HEK293 (cell line): ENCODE data around the gene GPR180.

Experiments used
- CTCF ChIA-PET: fragments of 350-600 bp; formaldehyde crosslinking; extraction: SDS; loops from one replicate; lab custom pipeline; 2021; ENCODE audit warnings: antibody characterized with exemption; lab: Yijun Ruan, JAX
- POLR2A ChIA-PET: fragments of 300-600 bp; formaldehyde crosslinking; extraction: SDS; loops from one replicate; lab custom pipeline; 2020; ENCODE audit warnings: antibody characterized with exemption, inconsistent platforms; lab: Yijun Ruan, JAX
- H3K27ac ChIP-seq: fragments of 200-500 bp; sonication (Bioruptor generic); 2 replicates; pipeline ENCODE4 v1.5.1; 2014; ENCODE audit warnings: low read depth, low read length, control low read depth, inconsistent platforms; ENCODE audit errors: extremely low read depth
- H3K36me3 ChIP-seq, 2 experiments: fragments of 200-500 bp in 1 of 2; sonication (Bioruptor generic) in 1 of 2; 1 replicate in 1 of 2; 2 replicates in 1 of 2; pipeline ENCODE4 v1.5.1; 2014 to 2017; ENCODE audit warnings: inconsistent platforms in 2 of 2, low read length in 2 of 2; ENCODE audit not compliant: control insufficient read depth in 2 of 2, insufficient read depth in 1 of 2
- H3K4me1 ChIP-seq: fragments of 200-500 bp; sonication (Bioruptor generic); 2 replicates; pipeline ENCODE4 v1.5.1; 2014; ENCODE audit warnings: mild to moderate bottlenecking, low read length, inconsistent platforms; ENCODE audit not compliant: control insufficient read depth, insufficient read depth
- H3K4me3 ChIP-seq: 2 replicates; pipeline ENCODE4 v1.5.1; 2011; ENCODE audit warnings: low read depth, mild to moderate bottlenecking, control low read depth, low read length, moderate library complexity
- H3K9me3 ChIP-seq: fragments of 200-500 bp; sonication (Bioruptor generic); 2 replicates; pipeline ENCODE4 v1.5.1; 2014; ENCODE audit warnings: low read depth, low read length, inconsistent platforms; ENCODE audit not compliant: control insufficient read depth, insufficient read depth
- EGR2 ChIP-seq: fragments of 450-650 bp; formaldehyde crosslinking; IDR thresholded peaks from 2 replicates; pipeline ENCODE4 v1.5.1; 2016; ENCODE audit warnings: low read depth, missing biosample characterization, missing genetic modification characterization
- GFI1B ChIP-seq: fragments of 450-650 bp; formaldehyde crosslinking; IDR thresholded peaks from 2 replicates; pipeline ENCODE4 v1.5.1; 2016; ENCODE audit warnings: missing biosample characterization, missing genetic modification characterization
- GLI2 ChIP-seq: fragments of 450-650 bp; formaldehyde crosslinking; IDR thresholded peaks from 2 replicates; pipeline ENCODE4; 2017; ENCODE audit warnings: missing biosample characterization, missing genetic modification characterization, low read depth, borderline replicate concordance
- GLI4 ChIP-seq: fragments of 450-650 bp; formaldehyde crosslinking; IDR thresholded peaks from 2 replicates; pipeline ENCODE4 v1.5.1; 2016; ENCODE audit warnings: missing biosample characterization, missing genetic modification characterization
- GLIS2 ChIP-seq: fragments of 450-650 bp; formaldehyde crosslinking; IDR thresholded peaks from 2 replicates; pipeline ENCODE4 v1.5.1; 2016; ENCODE audit warnings: missing biosample characterization, missing genetic modification characterization
- KLF8 ChIP-seq: fragments of 450-650 bp; formaldehyde crosslinking; IDR thresholded peaks from 2 replicates; pipeline ENCODE4 v1.5.1; 2016; ENCODE audit warnings: missing biosample characterization, missing genetic modification characterization
- KLF9 ChIP-seq: fragments of 450-650 bp; formaldehyde crosslinking; IDR thresholded peaks from 2 replicates; pipeline ENCODE4 v1.5.1; 2016; ENCODE audit warnings: missing biosample characterization, missing genetic modification characterization, low read depth
- SP2 ChIP-seq: fragments of 450-650 bp; formaldehyde crosslinking; IDR thresholded peaks from 2 replicates; pipeline ENCODE4 v1.5.1; 2016; ENCODE audit warnings: missing biosample characterization, missing genetic modification characterization
- TRIM28 ChIP-seq: IDR thresholded peaks from 2 replicates; pipeline ENCODE4 v1.6.1; 2011; ENCODE audit warnings: low read length, control low read depth, borderline replicate concordance
- ZNF146 ChIP-seq: fragments of 450-650 bp; formaldehyde crosslinking; IDR thresholded peaks from 2 replicates; pipeline ENCODE4 v1.5.1; 2016; ENCODE audit warnings: missing biosample characterization, missing genetic modification characterization
- ZNF184 ChIP-seq: fragments of 450-650 bp; IDR thresholded peaks from 2 replicates; pipeline ENCODE4 v1.5.1; 2018; ENCODE audit warnings: missing biosample characterization, mild to moderate bottlenecking, missing genetic modification characterization
- ZNF214 ChIP-seq: fragments of 450-650 bp; formaldehyde crosslinking; IDR thresholded peaks from 2 replicates; pipeline ENCODE4 v1.5.1; 2017; ENCODE audit warnings: missing biosample characterization, mild to moderate bottlenecking, missing genetic modification characterization, borderline replicate concordance
- ZNF223 ChIP-seq: fragments of 450-650 bp; formaldehyde crosslinking; IDR thresholded peaks from 2 replicates; pipeline ENCODE4 v1.5.1; 2016; ENCODE audit warnings: missing biosample characterization, missing genetic modification characterization
- ZNF311 ChIP-seq: fragments of 450-650 bp; formaldehyde crosslinking; IDR thresholded peaks from 2 replicates; pipeline ENCODE4 v1.5.1; 2017; ENCODE audit warnings: missing biosample characterization, missing genetic modification characterization, borderline replicate concordance
- ZNF350 ChIP-seq: fragments of 450-650 bp; formaldehyde crosslinking; IDR thresholded peaks from 2 replicates; pipeline ENCODE4 v1.5.0; 2017; ENCODE audit warnings: missing biosample characterization, mild to moderate bottlenecking, missing genetic modification characterization
- ZNF354C ChIP-seq: fragments of 450-650 bp; formaldehyde crosslinking; IDR thresholded peaks from 2 replicates; pipeline ENCODE4 v1.5.1; 2016; ENCODE audit warnings: missing biosample characterization, missing genetic modification characterization, low read depth, borderline replicate concordance
- ZNF37A ChIP-seq: fragments of 450-650 bp; IDR thresholded peaks from 2 replicates; pipeline ENCODE4 v1.5.1; 2018; ENCODE audit warnings: missing biosample characterization, missing genetic modification characterization
- ZNF394 ChIP-seq: fragments of 450-650 bp; formaldehyde crosslinking; IDR thresholded peaks from 2 replicates; pipeline ENCODE4 v1.5.1; 2016; ENCODE audit warnings: missing biosample characterization, missing genetic modification characterization, mild to moderate bottlenecking, moderate library complexity, borderline replicate concordance
- ZNF433 ChIP-seq: fragments of 450-650 bp; formaldehyde crosslinking; IDR thresholded peaks from 2 replicates; pipeline ENCODE4 v1.5.1; 2016; ENCODE audit warnings: missing biosample characterization, missing genetic modification characterization, low read depth
- ZNF473 ChIP-seq: fragments of 450-650 bp; formaldehyde crosslinking; IDR thresholded peaks from 2 replicates; pipeline ENCODE4 v1.5.1; 2017; ENCODE audit warnings: missing biosample characterization, missing genetic modification characterization
- ZNF510 ChIP-seq: fragments of 450-650 bp; formaldehyde crosslinking; IDR thresholded peaks from 2 replicates; pipeline ENCODE4 v1.5.1; 2018; ENCODE audit warnings: mild to moderate bottlenecking, missing genetic modification characterization, missing biosample characterization; ENCODE audit not compliant: insufficient replicate concordance
- ZNF544 ChIP-seq: fragments of 450-650 bp; formaldehyde crosslinking; IDR thresholded peaks from 2 replicates; pipeline ENCODE4 v1.5.0; 2017; ENCODE audit warnings: missing biosample characterization, missing genetic modification characterization
- ZNF549 ChIP-seq: fragments of 450-650 bp; IDR thresholded peaks from 2 replicates; pipeline ENCODE4 v1.5.1; 2018; ENCODE audit warnings: missing biosample characterization, missing genetic modification characterization, mild to moderate bottlenecking, inconsistent platforms, moderate library complexity
- ZNF610 ChIP-seq: fragments of 450-650 bp; formaldehyde crosslinking; IDR thresholded peaks from 2 replicates; pipeline ENCODE4 v1.5.1; 2016; ENCODE audit warnings: missing biosample characterization, missing genetic modification characterization, borderline replicate concordance
- ZNF629 ChIP-seq: fragments of 450-650 bp; formaldehyde crosslinking; IDR thresholded peaks from 2 replicates; pipeline ENCODE4 v1.5.1; 2017; ENCODE audit warnings: missing biosample characterization, missing genetic modification characterization
- ZNF791 ChIP-seq: fragments of 450-650 bp; formaldehyde crosslinking; IDR thresholded peaks from 2 replicates; pipeline ENCODE4 v1.5.1; 2016; ENCODE audit warnings: missing biosample characterization, missing genetic modification characterization
- TF ChIP-seq, protein P1 (sequence below): fragments of 450-650 bp; formaldehyde crosslinking; IDR thresholded peaks from 2 replicates; pipeline ENCODE4 v1.5.1; 2017; ENCODE audit warnings: missing biosample characterization, missing genetic modification characterization
- TF ChIP-seq, protein P2 (sequence below): fragments of 450-650 bp; formaldehyde crosslinking; IDR thresholded peaks from 2 replicates; pipeline ENCODE4 v1.5.1; 2016; ENCODE audit warnings: missing biosample characterization, missing genetic modification characterization
- TF ChIP-seq, protein P3 (sequence below): fragments of 450-650 bp; formaldehyde crosslinking; IDR thresholded peaks from 2 replicates; pipeline ENCODE4 v1.5.1; 2017; ENCODE audit warnings: missing biosample characterization, missing genetic modification characterization
- TF ChIP-seq, protein P4 (sequence below): fragments of 450-650 bp; formaldehyde crosslinking; IDR thresholded peaks from 2 replicates; pipeline ENCODE4 v1.5.1; 2017; ENCODE audit warnings: missing biosample characterization, missing genetic modification characterization
- TF ChIP-seq, protein P5 (sequence below): fragments of 450-650 bp; formaldehyde crosslinking; IDR thresholded peaks from 2 replicates; pipeline ENCODE4 v1.5.1; 2016; ENCODE audit warnings: missing biosample characterization, missing genetic modification characterization

Gene GPR180

DNA sequence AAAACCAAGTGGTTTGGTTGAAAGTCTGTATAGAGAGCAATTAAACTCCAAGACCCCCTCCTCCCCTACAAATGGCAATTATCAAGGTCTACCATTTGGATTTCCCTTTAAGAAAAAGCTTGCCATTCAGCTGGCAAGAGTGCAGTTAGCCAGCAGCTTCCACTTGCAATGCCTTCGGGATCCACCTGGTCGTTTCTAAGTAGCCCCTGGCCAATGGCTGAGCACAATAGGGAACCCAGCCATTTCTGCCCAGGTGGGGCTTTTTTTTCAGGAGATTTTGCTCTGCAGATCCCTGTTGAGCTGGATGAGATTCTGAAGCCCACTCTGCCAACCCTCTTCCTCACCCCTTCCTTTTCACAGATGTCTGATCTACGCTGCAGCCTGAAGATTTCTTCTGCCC lies 32.0 kb upstream of the GPR180 start:
- POLR2A ChIA-PET: no interaction called here
- peaks cover 0 to 69% of the 10 kb centered on the region in 2 experiments; a peak in 1 of 3 replicates for H3K36me3 ChIP-seq
- TF ChIP-seq, protein P1, sequence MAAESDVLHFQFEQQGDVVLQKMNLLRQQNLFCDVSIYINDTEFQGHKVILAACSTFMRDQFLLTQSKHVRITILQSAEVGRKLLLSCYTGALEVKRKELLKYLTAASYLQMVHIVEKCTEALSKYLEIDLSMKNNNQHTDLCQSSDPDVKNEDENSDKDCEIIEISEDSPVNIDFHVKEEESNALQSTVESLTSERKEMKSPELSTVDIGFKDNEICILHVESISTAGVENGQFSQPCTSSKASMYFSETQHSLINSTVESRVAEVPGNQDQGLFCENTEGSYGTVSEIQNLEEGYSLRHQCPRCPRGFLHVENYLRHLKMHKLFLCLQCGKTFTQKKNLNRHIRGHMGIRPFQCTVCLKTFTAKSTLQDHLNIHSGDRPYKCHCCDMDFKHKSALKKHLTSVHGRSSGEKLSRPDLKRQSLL (tag by site-specific recombination): no peak
- TF ChIP-seq ZNF473: no peak
- no peak for TF ChIP-seq KLF8 (tag by site-specific recombination)
- TF ChIP-seq ZNF791: no peak
- no peak for TF ChIP-seq ZNF146
- no peak for TF ChIP-seq ZNF214
- TF ChIP-seq ZNF394: no peak
- TF ChIP-seq, protein P2, sequence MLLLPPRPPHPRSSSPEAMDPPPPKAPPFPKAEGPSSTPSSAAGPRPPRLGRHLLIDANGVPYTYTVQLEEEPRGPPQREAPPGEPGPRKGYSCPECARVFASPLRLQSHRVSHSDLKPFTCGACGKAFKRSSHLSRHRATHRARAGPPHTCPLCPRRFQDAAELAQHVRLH: no peak
- TF ChIP-seq SP2 (tag by site-specific recombination): no peak
- no peak for TF ChIP-seq ZNF510 (tag by site-specific recombination)
- no peak for TF ChIP-seq ZNF610
- no peak for TF ChIP-seq ZNF354C (tag by site-specific recombination)
- TF ChIP-seq ZNF184: no peak
- no peak for TF ChIP-seq TRIM28
- TF ChIP-seq EGR2: no peak
- no peak for TF ChIP-seq KLF9 (tag by site-specific recombination)
- no peak for TF ChIP-seq GFI1B

DNA sequence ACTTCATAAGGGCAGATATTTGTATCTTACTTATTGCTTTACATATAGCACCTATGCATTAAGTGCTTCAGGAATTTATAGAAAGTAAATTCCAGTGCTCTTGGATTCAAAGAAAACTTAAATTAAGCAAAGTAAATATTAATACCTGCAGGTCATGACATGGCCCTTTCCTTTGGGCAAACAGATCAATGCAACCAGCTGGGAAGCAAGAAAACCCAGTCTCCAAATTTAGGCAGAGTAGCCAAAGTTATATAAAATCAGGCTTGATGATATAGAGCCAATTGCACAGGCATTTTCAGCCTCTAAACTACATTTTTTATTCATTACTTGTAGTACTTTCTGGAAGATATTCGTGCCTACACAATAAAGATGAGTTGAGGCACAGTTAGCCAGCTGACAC lies 22.6 kb upstream of the GPR180 start:
- POLR2A ChIA-PET: interaction anchor here (0.8 kb wide), 1 partner anchor 16 kb away, joined by 3 read pairs; the partner anchor contains the start of gene TGDS

More for the DNA sequence above, 32.0 kb upstream of the GPR180 start:
- CTCF ChIA-PET: no interaction called here
- Histone ChIP-seq H3K27ac (no peak overlapping the region), H3K4me3 (no peak overlapping the region), H3K9me3 (no peaks in the 10 kb centered on the region), H3K4me1 (no peaks in the 10 kb centered on the region)

DNA sequence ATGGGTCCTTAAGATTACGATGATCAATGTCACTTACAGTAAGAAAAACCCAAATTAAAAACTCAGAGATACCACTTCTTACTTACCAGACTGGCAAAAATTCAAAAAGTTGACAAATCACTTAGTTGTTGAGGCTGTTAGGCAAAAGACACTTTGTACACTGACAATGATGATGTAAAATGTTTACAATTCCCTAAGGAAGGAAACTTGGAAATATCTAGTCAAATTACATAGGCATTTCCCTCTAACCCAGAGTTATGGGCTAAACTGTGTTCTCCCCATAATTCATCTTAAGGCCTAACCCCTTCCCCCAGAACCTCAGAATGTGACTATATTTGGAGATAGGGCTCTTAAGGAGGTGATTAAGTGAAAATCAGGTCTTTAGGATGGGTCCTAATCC lies 17.7 kb upstream of the GPR180 start:
- Histone ChIP-seq H3K4me3 (no peak overlapping the region), H3K36me3 (peaks cover 6 to 76% of the 10 kb centered on the region in 2 experiments; a peak in 2 of 3 replicates), H3K4me1 (no peaks in the 10 kb centered on the region), H3K27ac (no peak overlapping the region), H3K9me3 (no peaks in the 10 kb centered on the region)
- POLR2A ChIA-PET: no interaction called here
- CTCF ChIA-PET: no interaction called here
- TF ChIP-seq ZNF311: no peak
- no peak for TF ChIP-seq ZNF433 (tag by site-specific recombination)
- no peak for TF ChIP-seq GFI1B
- no peak for TF ChIP-seq ZNF544 (tag by site-specific recombination)
- TF ChIP-seq ZNF37A (tag by site-specific recombination): no peak
- TF ChIP-seq, protein P3, sequence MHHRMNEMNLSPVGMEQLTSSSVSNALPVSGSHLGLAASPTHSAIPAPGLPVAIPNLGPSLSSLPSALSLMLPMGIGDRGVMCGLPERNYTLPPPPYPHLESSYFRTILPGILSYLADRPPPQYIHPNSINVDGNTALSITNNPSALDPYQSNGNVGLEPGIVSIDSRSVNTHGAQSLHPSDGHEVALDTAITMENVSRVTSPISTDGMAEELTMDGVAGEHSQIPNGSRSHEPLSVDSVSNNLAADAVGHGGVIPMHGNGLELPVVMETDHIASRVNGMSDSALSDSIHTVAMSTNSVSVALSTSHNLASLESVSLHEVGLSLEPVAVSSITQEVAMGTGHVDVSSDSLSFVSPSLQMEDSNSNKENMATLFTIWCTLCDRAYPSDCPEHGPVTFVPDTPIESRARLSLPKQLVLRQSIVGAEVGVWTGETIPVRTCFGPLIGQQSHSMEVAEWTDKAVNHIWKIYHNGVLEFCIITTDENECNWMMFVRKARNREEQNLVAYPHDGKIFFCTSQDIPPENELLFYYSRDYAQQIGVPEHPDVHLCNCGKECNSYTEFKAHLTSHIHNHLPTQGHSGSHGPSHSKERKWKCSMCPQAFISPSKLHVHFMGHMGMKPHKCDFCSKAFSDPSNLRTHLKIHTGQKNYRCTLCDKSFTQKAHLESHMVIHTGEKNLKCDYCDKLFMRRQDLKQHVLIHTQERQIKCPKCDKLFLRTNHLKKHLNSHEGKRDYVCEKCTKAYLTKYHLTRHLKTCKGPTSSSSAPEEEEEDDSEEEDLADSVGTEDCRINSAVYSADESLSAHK: no peak
- no peak for TF ChIP-seq ZNF549 (tag by site-specific recombination)
- no peak for TF ChIP-seq GLIS2
- TF ChIP-seq, protein P4, sequence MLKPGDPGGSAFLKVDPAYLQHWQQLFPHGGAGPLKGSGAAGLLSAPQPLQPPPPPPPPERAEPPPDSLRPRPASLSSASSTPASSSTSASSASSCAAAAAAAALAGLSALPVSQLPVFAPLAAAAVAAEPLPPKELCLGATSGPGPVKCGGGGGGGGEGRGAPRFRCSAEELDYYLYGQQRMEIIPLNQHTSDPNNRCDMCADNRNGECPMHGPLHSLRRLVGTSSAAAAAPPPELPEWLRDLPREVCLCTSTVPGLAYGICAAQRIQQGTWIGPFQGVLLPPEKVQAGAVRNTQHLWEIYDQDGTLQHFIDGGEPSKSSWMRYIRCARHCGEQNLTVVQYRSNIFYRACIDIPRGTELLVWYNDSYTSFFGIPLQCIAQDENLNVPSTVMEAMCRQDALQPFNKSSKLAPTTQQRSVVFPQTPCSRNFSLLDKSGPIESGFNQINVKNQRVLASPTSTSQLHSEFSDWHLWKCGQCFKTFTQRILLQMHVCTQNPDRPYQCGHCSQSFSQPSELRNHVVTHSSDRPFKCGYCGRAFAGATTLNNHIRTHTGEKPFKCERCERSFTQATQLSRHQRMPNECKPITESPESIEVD (tag by site-specific recombination): no peak

More for the DNA sequence above, 22.6 kb upstream of the GPR180 start:
- Histone ChIP-seq H3K27ac (no peak overlapping the region), H3K4me3 (no peak overlapping the region), H3K36me3 (peaks cover 17 to 90% of the 10 kb centered on the region in 2 experiments), H3K4me1 (no peaks in the 10 kb centered on the region), H3K9me3 (no peaks in the 10 kb centered on the region)
- CTCF ChIA-PET: no interaction called here
- TF ChIP-seq, protein P5, sequence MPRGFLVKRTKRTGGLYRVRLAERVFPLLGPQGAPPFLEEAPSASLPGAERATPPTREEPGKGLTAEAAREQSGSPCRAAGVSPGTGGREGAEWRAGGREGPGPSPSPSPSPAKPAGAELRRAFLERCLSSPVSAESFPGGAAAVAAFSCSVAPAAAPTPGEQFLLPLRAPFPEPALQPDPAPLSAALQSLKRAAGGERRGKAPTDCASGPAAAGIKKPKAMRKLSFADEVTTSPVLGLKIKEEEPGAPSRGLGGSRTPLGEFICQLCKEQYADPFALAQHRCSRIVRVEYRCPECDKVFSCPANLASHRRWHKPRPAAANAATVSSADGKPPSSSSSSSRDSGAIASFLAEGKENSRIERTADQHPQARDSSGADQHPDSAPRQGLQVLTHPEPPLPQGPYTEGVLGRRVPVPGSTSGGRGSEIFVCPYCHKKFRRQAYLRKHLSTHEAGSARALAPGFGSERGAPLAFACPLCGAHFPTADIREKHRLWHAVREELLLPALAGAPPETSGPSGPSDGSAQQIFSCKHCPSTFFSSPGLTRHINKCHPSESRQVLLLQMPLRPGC: no peak
- TF ChIP-seq ZNF629 (tag by site-specific recombination): no peak
- no peak for TF ChIP-seq ZNF223 (tag by site-specific recombination)
- TF ChIP-seq GLI2 (tag by site-specific recombination): no peak
- no peak for TF ChIP-seq GLI4 (tag by site-specific recombination)
- TF ChIP-seq ZNF350 (tag by site-specific recombination): no peak
